Measurements from ENCODE around the gene CSNK1D. TPM values are rescaled to one million over a fixed set of nuclear protein-coding genes. Genes with fewer than 3 reads are reported as not detected.

The CSNK1D gene
- total RNA-seq, 2 experiments from 2014 or later: 277 to 286 TPM

DNA sequence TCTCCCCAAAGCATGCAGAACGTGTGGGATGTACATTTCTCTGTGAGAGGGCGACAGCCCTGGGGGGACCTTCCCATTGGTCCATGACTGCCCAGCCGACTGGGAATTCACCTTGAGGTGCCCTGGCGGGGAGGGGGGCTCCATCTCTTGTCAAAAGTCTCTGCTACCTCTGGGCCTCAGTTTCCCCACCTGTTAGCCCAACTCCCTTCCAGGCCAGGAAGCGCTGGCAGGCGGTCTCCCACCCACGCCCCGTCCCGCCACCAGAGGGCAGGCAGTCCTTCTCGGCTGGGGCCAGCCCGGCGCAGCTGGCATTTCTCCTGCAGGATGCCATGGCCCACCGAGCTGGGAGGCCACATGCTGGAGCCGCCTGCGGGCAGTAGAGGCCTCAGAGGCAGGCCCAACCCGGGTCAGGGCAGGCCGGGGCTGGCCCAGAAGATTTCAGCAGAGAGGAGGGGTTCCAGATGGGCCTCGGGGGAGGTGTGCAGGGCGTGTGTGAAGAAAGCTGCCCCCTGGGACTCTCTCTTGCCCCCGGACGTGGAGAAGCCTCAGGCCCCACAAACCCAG lies 27.3 kb upstream of the CSNK1D start:
- peak in 13 of 14 experiments; percentile 54 to 84 (median 70) for DNase-seq
- peak overlapping the region; percentile 96 for H3K4me3 Mint-ChIP-seq
- Histone ChIP-seq H3K9me3 (ENCODE audit: control insufficient read depth in 1 of 2, insufficient read depth in 1 of 2, low read length in 2 of 2) (no peaks in the 10 kb centered on the region), H3K36me3 (ENCODE audit: insufficient read depth, low read length) (no peaks in the 10 kb centered on the region), H3K27ac (ENCODE audit: low read depth in 1 of 2, low read length in 2 of 2) (peak overlapping the region in 1 of 2 donors; percentile 70), H3K4me1 (ENCODE audit: insufficient read depth, low read length) (peaks cover 96% of the 10 kb centered on the region), H3K27me3 (ENCODE audit: control insufficient read depth in 1 of 2, insufficient read depth in 2 of 2, low read length in 2 of 2) (no peaks in the 10 kb centered on the region), H3K4me3 (ENCODE audit: low read length) (peak overlapping the region; percentile 5)
- peaks cover 14% of the 10 kb centered on the region for H3K36me3 Mint-ChIP-seq (ENCODE audit: low read depth)
- POLR2A ChIA-PET: interaction anchor here (1.1 to 8.9 kb wide), 5 partner anchors 8 to 270 kb away, joined by 4 to 157 read pairs (median 5); partner anchors contain the start of gene CD7
- TF ChIP-seq CTCF (IDR thresholded peaks at IDR 0.05): peak; percentile 82
- intact Hi-C loops (cut with DNase I, micrococcal nuclease): loop anchor here (1.0 to 5.0 kb wide), 4 partner anchors 16 to 43 kb away; partner anchors contain the start of gene CD7 (in 1 of the 2)
- CTCF ChIA-PET: interaction anchor here (0.8 to 3.3 kb wide), 11 partner anchors 11 to 270 kb away, joined by 3 to 16 read pairs (median 5); partner anchors contain the start of gene CD7
- no peaks in the 10 kb centered on the region for H3K9me3 Mint-ChIP-seq
- H3K27ac Mint-ChIP-seq: peak overlapping the region; percentile 100
- H3K27me3 Mint-ChIP-seq: no peaks in the 10 kb centered on the region
- H3K4me1 Mint-ChIP-seq (ENCODE audit: low read depth): peaks cover 85% of the 10 kb centered on the region
- no peak for ATAC-seq (ENCODE audit: poor library complexity)

DNA sequence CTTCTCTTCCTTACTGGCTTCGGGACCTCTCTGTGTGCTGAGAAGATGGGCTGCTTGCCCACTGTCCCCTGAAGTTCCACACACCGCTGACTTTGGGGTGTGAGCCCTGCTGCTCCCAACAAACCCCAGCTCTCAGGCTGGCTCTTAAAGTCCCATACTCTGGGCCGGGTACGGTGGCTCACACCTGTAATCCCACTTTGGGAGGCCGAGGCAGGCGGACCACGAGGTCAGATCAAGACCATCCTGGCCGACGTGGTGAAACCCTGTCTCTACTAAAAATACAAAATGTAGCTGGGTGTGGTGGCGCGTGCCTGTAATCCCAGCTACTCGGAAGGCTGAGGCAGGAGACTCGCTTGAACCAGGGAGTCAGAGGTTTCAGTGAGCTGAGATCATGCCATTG lies 26.7 kb upstream of the CSNK1D start:
- Histone ChIP-seq H3K27me3 (ENCODE audit: control insufficient read depth in 1 of 2, insufficient read depth in 2 of 2, low read length in 2 of 2) (no peaks in the 10 kb centered on the region), H3K4me1 (ENCODE audit: insufficient read depth, low read length) (peaks cover 90% of the 10 kb centered on the region), H3K4me3 (ENCODE audit: low read length) (no peak overlapping the region), H3K9me3 (ENCODE audit: control insufficient read depth in 1 of 2, insufficient read depth in 1 of 2, low read length in 2 of 2) (no peaks in the 10 kb centered on the region), H3K36me3 (ENCODE audit: insufficient read depth, low read length) (no peaks in the 10 kb centered on the region), H3K27ac (ENCODE audit: low read depth in 1 of 2, low read length in 2 of 2) (peak overlapping the region in 1 of 2 donors; percentile 70)
- H3K36me3 Mint-ChIP-seq (ENCODE audit: low read depth): peaks cover 14% of the 10 kb centered on the region
- peaks cover 85% of the 10 kb centered on the region for H3K4me1 Mint-ChIP-seq (ENCODE audit: low read depth)
- no peak for ATAC-seq (ENCODE audit: poor library complexity)
- intact Hi-C loops (cut with DNase I, micrococcal nuclease): loop anchor here (1.0 to 5.0 kb wide), 3 partner anchors 17 to 43 kb away; partner anchors contain the start of gene CD7 (in 1 of the 2)
- H3K9me3 Mint-ChIP-seq: no peaks in the 10 kb centered on the region
- CTCF ChIA-PET: interaction anchor here (1.1 to 3.3 kb wide), 10 partner anchors 11 to 270 kb away, joined by 3 to 16 read pairs (median 5); partner anchors contain the start of gene CD7
- H3K4me3 Mint-ChIP-seq: peak overlapping the region; percentile 96
- no peak for DNase-seq
- no peak for TF ChIP-seq CTCF (IDR thresholded peaks at IDR 0.05)
- POLR2A ChIA-PET: interaction anchor here (1.1 to 8.9 kb wide), 5 partner anchors 7 to 269 kb away, joined by 4 to 157 read pairs (median 5); partner anchors contain the start of gene CD7
- H3K27ac Mint-ChIP-seq: peak overlapping the region; percentile 100
- no peaks in the 10 kb centered on the region for H3K27me3 Mint-ChIP-seq

GRCh38 chr17:82299452-82299851 lies 26.0 kb upstream of the CSNK1D start:
- peak in 5 of 14 experiments; percentile 19 to 54 (median 34) for DNase-seq

More at GRCh38 chr17:82299452-82299851, 26.0 kb upstream of the CSNK1D start:
- no peaks in the 10 kb centered on the region for H3K9me3 Mint-ChIP-seq
- no peaks in the 10 kb centered on the region for H3K36me3 ChIP-seq (ENCODE audit: insufficient read depth, low read length)
- peak overlapping the region; percentile 99 to 100 for H3K27ac ChIP-seq (ENCODE audit: low read depth in 1 of 2, low read length in 2 of 2)
- H3K27me3 ChIP-seq (ENCODE audit: control insufficient read depth in 1 of 2, insufficient read depth in 2 of 2, low read length in 2 of 2): no peaks in the 10 kb centered on the region
- H3K4me1 Mint-ChIP-seq (ENCODE audit: low read depth): peaks cover 83% of the 10 kb centered on the region
- H3K4me3 ChIP-seq (ENCODE audit: low read length): peak overlapping the region; percentile 70
- H3K27ac Mint-ChIP-seq: peak overlapping the region; percentile 100
- ChIA-PET CTCF (interaction anchor here (2.1 to 3.3 kb wide), 3 partner anchors 22 to 63 kb away, joined by 7 to 16 read pairs (median 11); no protein-coding TSS in a partner anchor), POLR2A (interaction anchor here (1.9 to 8.9 kb wide), 6 partner anchors 16 to 269 kb away, joined by 6 to 157 read pairs (median 16); partner anchors contain the start of genes CD7 and SECTM1)
- intact Hi-C loops (cut with DNase I, micrococcal nuclease): loop anchor here (2.0 to 10.0 kb wide), 5 partner anchors 38 to 265 kb away; partner anchors contain the start of genes DCXR (in 1 of the 2) and RAC3 (in 1 of the 2)
- peak overlapping the region; percentile 96 for H3K4me3 Mint-ChIP-seq
- H3K9me3 ChIP-seq (ENCODE audit: control insufficient read depth in 1 of 2, insufficient read depth in 1 of 2, low read length in 2 of 2): no peaks in the 10 kb centered on the region
- TF ChIP-seq CTCF (IDR thresholded peaks at IDR 0.05): no peak
- no peaks in the 10 kb centered on the region for H3K27me3 Mint-ChIP-seq
- peaks cover 83% of the 10 kb centered on the region for H3K4me1 ChIP-seq (ENCODE audit: insufficient read depth, low read length)
- H3K36me3 Mint-ChIP-seq (ENCODE audit: low read depth): peaks cover 14% of the 10 kb centered on the region
- ATAC-seq (ENCODE audit: poor library complexity): peak; percentile 4
